MV-4-11 (cell line): Measurements from ENCODE around the gene ETS2.

ENCODE experiments used
- DNase-seq: peaks from one replicate; lab custom pipeline; 2025; lab: John Stamatoyannopoulos, UW

The ETS2 gene

GRCh38 chr21:38780879-38781278, 24.9 kb upstream of the ETS2 start:
- peak; percentile 76 for DNase-seq

- no peak for DNase-seq
Observed at GRCh38 chr21:38784458-38785266, 21.1 kb upstream of the ETS2 start.

GRCh38 chr21:38785483-38785882, 20.2 kb upstream of the ETS2 start:
- no peak for DNase-seq

- DNase-seq, result no peak
Observed at GRCh38 chr21:38787016-38787415, 18.7 kb upstream of the ETS2 start.

- peak; percentile 75 for DNase-seq
Observed at GRCh38 chr21:38787461-38788274, 18.1 kb upstream of the ETS2 start.

GRCh38 chr21:38788275-38788905, 17.3 kb upstream of the ETS2 start:
- DNase-seq, result no peak

- no peak for DNase-seq
Observed at GRCh38 chr21:38789275-38789674, 16.5 kb upstream of the ETS2 start.

GRCh38 chr21:38790059-38790458, 15.7 kb upstream of the ETS2 start:
- no peak for DNase-seq

GRCh38 chr21:38790961-38791360, 14.8 kb upstream of the ETS2 start:
- peak; percentile 36 for DNase-seq

GRCh38 chr21:38792676-38793459, 12.9 kb upstream of the ETS2 start:
- no peak for DNase-seq

GRCh38 chr21:38793926-38794713, 11.6 kb upstream of the ETS2 start:
- no peak for DNase-seq

- DNase-seq, result no peak
Observed at GRCh38 chr21:38794978-38795377, 10.8 kb upstream of the ETS2 start.

- no peak for DNase-seq
Observed at GRCh38 chr21:38795475-38795874, 10.3 kb upstream of the ETS2 start.

GRCh38 chr21:38796424-38796823, 9.3 kb upstream of the ETS2 start:
- DNase-seq, result peak; percentile 25

- DNase-seq, result peak; percentile 83
Observed at GRCh38 chr21:38797470-38797869, 8.3 kb upstream of the ETS2 start.

GRCh38 chr21:38798081-38798480, 7.6 kb upstream of the ETS2 start:
- no peak for DNase-seq

GRCh38 chr21:38798481-38798882, 7.2 kb upstream of the ETS2 start:
- no peak for DNase-seq

- DNase-seq, result no peak
Observed at GRCh38 chr21:38800046-38800758, 5.5 kb upstream of the ETS2 start.

- no peak for DNase-seq
Observed at GRCh38 chr21:38800924-38801744, 4.6 kb upstream of the ETS2 start.
